HCT116 (cell line): Measurements from ENCODE around the gene KRTAP13-2.

Source experiments
- CEBPB ChIP-seq: IDR thresholded peaks from 2 replicates; pipeline ENCODE4 v1.6.1; 2012; ENCODE audit warnings: low read depth
- CTCF ChIP-seq, 3 experiments: fragments of 200-600 bp in 1 of 3; sonication (generic) in 1 of 3; IDR thresholded peaks in 2 of 3; conservative IDR thresholded peaks in 1 of 3; 2 replicates each; pipeline ENCODE4 v1.5.1; 2012 to 2017; ENCODE audit warnings: low read depth in 2 of 3, low read length in 2 of 3, antibody characterized with exemption in 1 of 3, borderline replicate concordance in 1 of 3, control low read depth in 1 of 3, mild to moderate bottlenecking in 1 of 3, mixed read lengths in 1 of 3, mixed run types in 1 of 3, moderate library complexity in 1 of 3; ENCODE audit not compliant: insufficient read depth in 1 of 3
- EZH2 ChIP-seq: fragments of 200-600 bp; sonication (generic); IDR thresholded peaks from 2 replicates; pipeline ENCODE4 v1.6.1; 2017; ENCODE audit warnings: antibody characterized with exemption, mixed run types
- EZH2phosphoT487 ChIP-seq: fragments of 200-600 bp; IDR thresholded peaks from 2 replicates; pipeline ENCODE4 v1.6.1; 2018; ENCODE audit warnings: antibody characterized with exemption, borderline replicate concordance
- JUND ChIP-seq: IDR thresholded peaks from 2 replicates; pipeline ENCODE4 v1.6.1; 2012
- MAX ChIP-seq: IDR thresholded peaks from 2 replicates; pipeline ENCODE4 v1.6.1; 2012
- POLR2A ChIP-seq: IDR thresholded peaks from 2 replicates; pipeline ENCODE4 v1.7.0; 2011; ENCODE audit warnings: borderline replicate concordance; ENCODE audit not compliant: insufficient read depth, insufficient read length; ENCODE audit errors: extremely low read depth
- POLR2AphosphoS5 ChIP-seq: IDR thresholded peaks from 2 replicates; pipeline ENCODE4 v1.6.1; 2011; ENCODE audit warnings: mild to moderate bottlenecking, low read depth, low read length, moderate library complexity
- RAD21 ChIP-seq: IDR thresholded peaks from 2 replicates; pipeline ENCODE4 v1.6.1; 2012; ENCODE audit warnings: low read depth, mild to moderate bottlenecking
- SP1 ChIP-seq: IDR thresholded peaks from 2 replicates; pipeline ENCODE4 v1.6.1; 2012; ENCODE audit warnings: low read depth
- ZBTB33 ChIP-seq: IDR thresholded peaks from 2 replicates; pipeline ENCODE4 v1.6.1; 2011; ENCODE audit warnings: mild to moderate bottlenecking, low read length, moderate library complexity; ENCODE audit not compliant: insufficient replicate concordance; ENCODE audit errors: extremely low read depth
- ZFX ChIP-seq: fragments of 450-650 bp; IDR thresholded peaks from 2 replicates; pipeline ENCODE4 v1.6.1; 2017

GRCh38 chr21:30355906-30356305 is 16.2 kb downstream of the KRTAP13-2 start:
- no peak for TF ChIP-seq POLR2A
- no peak for TF ChIP-seq CTCF (IDR thresholded peaks at IDR 0.05 in 2 of 3, conservative IDR thresholded peaks at IDR 0.05 in 1 of 3; ENCODE audit: borderline replicate concordance in 1 of 3, insufficient read depth in 1 of 3, low read depth in 2 of 3, low read length in 2 of 3)
- TF ChIP-seq ZBTB33: no peak
- no peak for TF ChIP-seq SP1
- no peak for TF ChIP-seq EZH2
- no peak for TF ChIP-seq JUND
- no peak for TF ChIP-seq ZFX
- TF ChIP-seq POLR2AphosphoS5: no peak
- TF ChIP-seq EZH2phosphoT487: no peak
- TF ChIP-seq MAX: no peak
- no peak for TF ChIP-seq RAD21
- no peak for TF ChIP-seq CEBPB
